ENCODE data around the gene ARNT2.

DNA sequence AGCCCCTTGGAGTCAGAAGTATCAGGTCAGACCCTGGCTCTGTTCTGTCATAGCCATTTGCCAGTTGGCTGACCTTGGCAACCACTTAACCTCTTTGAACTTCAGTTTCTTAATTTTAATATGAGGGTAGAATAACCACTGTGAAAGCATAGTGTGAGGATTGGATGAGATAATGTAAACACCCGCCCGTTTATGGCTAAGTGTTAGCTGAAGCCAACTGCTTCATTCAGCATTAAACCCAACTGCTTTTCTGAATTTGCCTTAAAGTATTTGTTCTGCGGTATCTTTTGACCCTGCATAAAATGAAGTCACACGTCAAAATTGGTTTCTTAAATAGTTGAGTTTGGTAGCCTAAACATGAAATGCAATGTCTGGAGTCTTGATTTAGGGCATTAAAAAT is 169.4 kb downstream of the ARNT2 start:
- TF ChIP-seq, protein P1, sequence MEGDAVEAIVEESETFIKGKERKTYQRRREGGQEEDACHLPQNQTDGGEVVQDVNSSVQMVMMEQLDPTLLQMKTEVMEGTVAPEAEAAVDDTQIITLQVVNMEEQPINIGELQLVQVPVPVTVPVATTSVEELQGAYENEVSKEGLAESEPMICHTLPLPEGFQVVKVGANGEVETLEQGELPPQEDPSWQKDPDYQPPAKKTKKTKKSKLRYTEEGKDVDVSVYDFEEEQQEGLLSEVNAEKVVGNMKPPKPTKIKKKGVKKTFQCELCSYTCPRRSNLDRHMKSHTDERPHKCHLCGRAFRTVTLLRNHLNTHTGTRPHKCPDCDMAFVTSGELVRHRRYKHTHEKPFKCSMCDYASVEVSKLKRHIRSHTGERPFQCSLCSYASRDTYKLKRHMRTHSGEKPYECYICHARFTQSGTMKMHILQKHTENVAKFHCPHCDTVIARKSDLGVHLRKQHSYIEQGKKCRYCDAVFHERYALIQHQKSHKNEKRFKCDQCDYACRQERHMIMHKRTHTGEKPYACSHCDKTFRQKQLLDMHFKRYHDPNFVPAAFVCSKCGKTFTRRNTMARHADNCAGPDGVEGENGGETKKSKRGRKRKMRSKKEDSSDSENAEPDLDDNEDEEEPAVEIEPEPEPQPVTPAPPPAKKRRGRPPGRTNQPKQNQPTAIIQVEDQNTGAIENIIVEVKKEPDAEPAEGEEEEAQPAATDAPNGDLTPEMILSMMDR (IDR thresholded peaks at IDR 0.05; ENCODE audit: low read length), result no peak
- TF ChIP-seq EZH2 (IDR thresholded peaks at IDR 0.05; ENCODE audit: borderline replicate concordance, low read length), result no peak

Data from OCI-LY1 (cell line).